ENCODE results near the gene MUC12.
A peak's percentile ranks its signal among the peaks of the same experiment; 100 is the strongest.

The MUC12 gene

DNA sequence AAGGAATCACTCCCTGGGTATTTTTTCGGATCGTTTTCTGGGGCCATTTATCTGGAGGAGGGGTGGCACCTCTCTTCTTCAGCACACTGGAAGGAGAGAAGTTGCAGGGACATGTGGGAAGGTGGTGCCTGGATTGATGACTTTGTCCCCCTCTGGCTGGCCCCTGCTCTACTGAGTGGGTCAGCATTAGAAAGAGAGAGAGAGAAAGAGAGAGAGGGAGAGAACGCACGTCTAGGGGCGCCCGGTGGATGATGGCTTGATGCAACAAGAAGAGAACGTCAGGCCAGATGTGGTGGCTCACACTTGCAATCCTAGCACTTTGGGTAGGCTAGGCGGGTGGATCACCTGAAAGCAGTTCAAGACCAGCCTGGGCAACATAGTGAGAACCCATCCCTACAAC, 5.5 kb upstream of the MUC12 start:
- H3K27ac Mint-ChIP-seq (ENCODE audit: low read depth) = no peak overlapping the region
- no peak overlapping the region for H3K4me3 Mint-ChIP-seq
- DNase-seq (ENCODE audit: low spot score in 2 of 2) (no peak), ATAC-seq (replicated peaks; ENCODE audit: extremely low read depth, poor library complexity, severe bottlenecking) (no peak)
- peaks cover 58% of the 10 kb centered on the region for H3K27me3 Mint-ChIP-seq
- no peaks in the 10 kb centered on the region for H3K9me3 Mint-ChIP-seq
- peaks cover 21% of the 10 kb centered on the region for H3K4me1 Mint-ChIP-seq
- H3K36me3 Mint-ChIP-seq (ENCODE audit: insufficient read depth) = no peaks in the 10 kb centered on the region

DNA sequence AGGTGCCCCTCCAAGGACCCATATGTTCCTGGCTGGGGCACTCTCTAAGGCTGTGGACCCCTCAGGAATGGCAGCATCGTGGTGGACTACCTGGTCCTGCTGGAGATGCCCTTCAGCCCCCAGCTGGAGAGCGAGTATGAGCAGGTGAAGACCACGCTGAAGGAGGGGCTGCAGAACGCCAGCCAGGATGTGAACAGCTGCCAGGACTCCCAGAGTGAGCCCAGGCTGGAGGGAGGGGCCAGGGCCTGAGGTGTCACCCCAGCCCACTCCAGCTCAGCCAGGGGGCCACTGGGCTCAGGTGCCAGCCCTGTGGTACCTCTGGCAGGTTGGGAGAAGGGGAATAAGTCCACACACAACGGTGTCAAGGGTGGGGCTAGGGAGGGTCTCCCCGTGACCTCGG, 4.7 kb upstream of the MUC12 start:
- no peak for ATAC-seq (replicated peaks; ENCODE audit: extremely low read depth, poor library complexity, severe bottlenecking)

DNA sequence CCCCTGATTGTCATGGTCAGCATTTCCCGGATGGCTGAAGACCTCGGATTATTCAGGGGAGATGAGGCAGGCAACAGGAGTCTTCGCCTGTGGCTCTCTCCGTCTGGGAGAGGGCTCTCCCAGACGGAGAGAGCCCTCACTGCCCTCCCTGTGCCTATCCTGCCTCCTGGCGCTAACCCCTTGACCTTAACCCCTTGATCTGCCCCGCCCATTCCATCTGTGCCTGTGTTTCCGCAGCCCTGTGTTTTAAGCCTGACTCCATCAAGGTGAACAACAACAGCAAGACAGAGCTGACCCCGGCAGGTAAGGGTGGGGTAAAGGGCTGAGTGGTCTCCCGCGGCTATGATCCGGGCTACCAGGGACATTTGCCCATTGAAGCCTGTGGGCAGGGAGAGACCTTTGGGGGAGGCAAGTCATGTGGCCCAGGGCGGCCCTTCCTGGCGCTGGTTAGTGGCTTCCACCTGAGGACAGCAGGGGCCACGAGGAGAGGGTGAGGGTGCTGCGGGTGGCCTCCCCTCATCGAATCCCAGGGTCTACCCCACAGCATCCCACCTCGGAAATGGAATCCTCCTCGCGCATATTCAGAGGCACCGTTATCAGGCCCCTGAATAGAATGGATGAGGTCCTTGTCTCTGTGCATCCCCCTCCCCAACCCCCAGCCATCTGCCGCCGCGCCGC, 4.2 kb upstream of the MUC12 start:
- H3K27me3 Mint-ChIP-seq = peaks cover 71% of the 10 kb centered on the region
- H3K27ac Mint-ChIP-seq (ENCODE audit: low read depth) = no peak overlapping the region
- no peaks in the 10 kb centered on the region for H3K36me3 Mint-ChIP-seq (ENCODE audit: insufficient read depth)
- ATAC-seq (replicated peaks; ENCODE audit: extremely low read depth, poor library complexity, severe bottlenecking) = no peak
- peak overlapping the region; percentile 50 for H3K4me3 Mint-ChIP-seq
- no peaks in the 10 kb centered on the region for H3K9me3 Mint-ChIP-seq
- peaks cover 21% of the 10 kb centered on the region for H3K4me1 Mint-ChIP-seq
- no peak for DNase-seq (ENCODE audit: low spot score in 2 of 2)

More for the DNA sequence above, 4.7 kb upstream of the MUC12 start:
- Mint-ChIP-seq H3K4me1 (peaks cover 21% of the 10 kb centered on the region), H3K4me3 (no peak overlapping the region), H3K9me3 (no peaks in the 10 kb centered on the region), H3K27me3 (peaks cover 65% of the 10 kb centered on the region), H3K36me3 (ENCODE audit: insufficient read depth) (no peaks in the 10 kb centered on the region), H3K27ac (ENCODE audit: low read depth) (no peak overlapping the region)
- no peak for DNase-seq (ENCODE audit: low spot score in 2 of 2)

DNA sequence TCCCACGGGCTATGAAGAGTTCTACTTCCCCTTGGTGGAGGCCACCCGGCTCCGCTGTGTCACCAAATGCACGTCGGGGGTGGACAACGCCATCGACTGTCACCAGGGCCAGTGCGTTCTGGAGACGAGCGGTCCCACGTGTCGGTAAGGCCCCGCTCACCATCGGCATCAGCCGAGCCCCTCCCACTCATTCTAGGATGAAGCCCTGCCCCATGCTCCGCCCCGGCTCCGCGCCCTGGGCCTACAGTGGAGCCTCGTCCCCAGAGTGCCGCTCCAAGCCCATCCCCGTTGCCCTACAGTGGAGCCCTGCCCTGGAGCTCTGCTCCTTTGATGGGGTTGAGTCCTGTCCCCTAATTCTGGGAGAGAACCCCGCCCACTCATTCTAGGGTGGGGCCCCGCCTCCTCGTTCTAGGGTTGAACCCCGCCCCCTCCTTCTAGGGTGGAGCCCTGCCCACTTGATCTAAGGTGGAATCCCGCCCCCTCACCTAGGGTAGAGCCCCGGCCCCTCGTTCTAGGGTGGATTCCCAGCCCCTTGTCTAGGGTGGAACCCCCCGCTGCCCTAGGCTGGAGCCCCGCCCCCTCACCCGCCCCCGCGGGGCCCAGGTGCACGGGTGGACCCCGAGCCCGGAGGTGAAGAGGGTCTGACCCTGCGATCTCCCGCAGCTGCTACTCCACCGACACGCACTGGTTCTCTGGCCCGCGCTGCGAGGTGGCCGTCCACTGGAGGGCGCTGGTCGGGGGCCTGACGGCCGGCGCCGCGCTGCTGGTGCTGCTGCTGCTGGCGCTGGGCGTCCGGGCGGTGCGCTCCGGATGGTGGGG, 3.4 kb upstream of the MUC12 start:
- DNase-seq (ENCODE audit: low spot score in 2 of 2) (peak; percentile 57 to 66), ATAC-seq (replicated peaks; ENCODE audit: extremely low read depth, poor library complexity, severe bottlenecking) (peak; percentile 66)
- Mint-ChIP-seq H3K9me3 (no peaks in the 10 kb centered on the region), H3K4me3 (peak overlapping the region; percentile 50), H3K36me3 (ENCODE audit: insufficient read depth) (no peaks in the 10 kb centered on the region), H3K27ac (ENCODE audit: low read depth) (no peak overlapping the region), H3K4me1 (peaks cover 21% of the 10 kb centered on the region), H3K27me3 (peaks cover 72% of the 10 kb centered on the region)

DNA sequence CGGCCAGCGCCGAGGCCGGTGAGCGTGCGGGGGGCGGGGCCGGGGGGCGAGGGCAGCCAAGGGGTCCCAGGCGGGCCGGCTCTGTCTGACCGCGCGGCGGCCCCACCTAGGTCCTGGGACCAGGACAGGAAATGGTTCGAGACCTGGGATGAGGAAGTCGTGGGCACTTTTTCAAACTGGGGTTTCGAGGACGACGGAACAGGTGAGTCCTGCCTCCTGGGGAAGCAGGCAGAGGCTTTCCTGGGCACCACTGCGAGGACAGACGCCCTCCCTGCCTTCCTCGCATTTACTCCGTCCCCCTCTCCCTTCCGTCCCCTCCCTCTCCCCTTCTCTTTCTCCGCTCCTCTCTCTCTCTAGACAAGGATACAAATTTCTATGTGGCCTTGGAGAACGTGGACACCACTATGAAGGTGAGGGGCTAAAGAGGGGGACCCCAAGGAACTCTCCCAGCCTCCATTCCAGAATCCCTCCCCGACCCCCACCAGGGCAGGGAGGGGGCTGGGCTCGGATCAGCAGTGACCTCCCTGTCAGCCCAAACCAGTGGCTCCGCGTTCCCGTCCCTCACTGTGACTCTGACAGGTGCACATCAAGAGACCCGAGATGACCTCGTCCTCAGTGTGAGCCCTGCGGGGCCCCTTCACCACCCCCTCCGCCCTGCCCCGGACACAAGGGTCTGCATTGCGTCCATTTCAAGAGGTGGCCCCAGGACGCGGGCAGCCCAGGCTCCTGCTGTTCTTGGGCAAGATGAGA, 2.6 kb upstream of the MUC12 start:
- DNase-seq (ENCODE audit: low spot score in 2 of 2) = no peak
- ATAC-seq (replicated peaks; ENCODE audit: extremely low read depth, poor library complexity, severe bottlenecking) = no peak
- peak overlapping the region; percentile 50 for H3K4me3 Mint-ChIP-seq
- H3K27ac Mint-ChIP-seq (ENCODE audit: low read depth) = no peak overlapping the region
- H3K27me3 Mint-ChIP-seq = peaks cover 72% of the 10 kb centered on the region
- H3K9me3 Mint-ChIP-seq = no peaks in the 10 kb centered on the region
- H3K36me3 Mint-ChIP-seq (ENCODE audit: insufficient read depth) = no peaks in the 10 kb centered on the region
- peaks cover 21% of the 10 kb centered on the region for H3K4me1 Mint-ChIP-seq

DNA sequence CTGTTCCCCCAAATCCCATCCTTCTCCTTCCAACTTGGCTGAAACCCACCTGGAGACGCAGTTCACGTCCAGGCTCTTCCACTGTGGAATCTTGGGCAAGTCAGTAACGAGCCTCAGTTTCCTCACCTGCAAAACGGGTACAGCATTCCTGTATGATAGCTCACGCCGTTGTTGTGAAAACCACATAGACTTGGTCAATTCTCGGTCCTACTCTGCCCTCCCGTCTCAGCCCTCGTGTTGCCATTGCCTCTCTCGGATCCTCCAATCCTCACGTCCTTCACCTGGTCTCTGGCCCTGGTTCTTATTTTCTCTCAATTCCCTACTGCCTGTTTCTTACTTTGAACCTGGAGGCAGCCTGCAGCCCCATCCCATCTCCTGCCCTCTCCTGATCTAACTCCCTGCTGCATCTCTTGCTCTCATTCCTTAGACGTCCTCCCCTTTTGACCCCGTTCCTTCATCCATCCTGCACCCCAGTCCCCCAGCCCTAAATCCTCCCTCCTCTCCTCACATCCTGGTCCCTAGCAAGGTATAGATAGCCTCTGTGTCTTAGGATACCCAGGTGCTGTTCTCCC, 2.0 kb upstream of the MUC12 start:
- peak overlapping the region; percentile 50 for H3K4me3 Mint-ChIP-seq
- no peak for ATAC-seq (replicated peaks; ENCODE audit: extremely low read depth, poor library complexity, severe bottlenecking)

DNA sequence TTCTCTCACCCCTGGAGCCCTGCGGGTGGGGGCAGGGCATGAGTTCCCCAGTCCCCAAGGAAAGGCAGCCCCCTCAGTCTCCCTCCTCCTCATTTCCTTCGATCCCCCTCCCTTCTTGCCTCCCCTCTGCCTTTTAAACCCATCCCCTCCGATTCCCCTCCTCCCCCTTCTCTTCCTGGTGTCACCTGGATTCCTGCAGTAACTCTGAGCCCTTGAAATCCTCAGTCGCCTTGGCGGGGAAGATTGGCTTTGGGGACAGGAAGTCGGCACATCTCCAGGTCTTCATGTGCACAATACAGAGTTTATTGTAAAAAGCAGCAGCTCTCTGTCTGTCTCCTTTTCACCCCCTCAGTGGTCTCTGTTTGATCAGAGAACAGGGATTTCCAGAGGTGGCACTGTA, 1.3 kb upstream of the MUC12 start:
- Mint-ChIP-seq H3K27ac (ENCODE audit: low read depth) (no peak overlapping the region), H3K4me1 (peaks cover 21% of the 10 kb centered on the region), H3K9me3 (no peaks in the 10 kb centered on the region), H3K27me3 (peaks cover 74% of the 10 kb centered on the region), H3K36me3 (ENCODE audit: insufficient read depth) (no peaks in the 10 kb centered on the region), H3K4me3 (peak overlapping the region; percentile 50)
- DNase-seq (ENCODE audit: low spot score in 2 of 2) (no peak), ATAC-seq (replicated peaks; ENCODE audit: extremely low read depth, poor library complexity, severe bottlenecking) (no peak)

More for the DNA sequence above, 2.0 kb upstream of the MUC12 start:
- Mint-ChIP-seq H3K4me1 (peaks cover 21% of the 10 kb centered on the region), H3K27me3 (peaks cover 73% of the 10 kb centered on the region), H3K36me3 (ENCODE audit: insufficient read depth) (no peaks in the 10 kb centered on the region), H3K27ac (ENCODE audit: low read depth) (no peak overlapping the region), H3K9me3 (no peaks in the 10 kb centered on the region)
- no peak for DNase-seq (ENCODE audit: low spot score in 2 of 2)

DNA sequence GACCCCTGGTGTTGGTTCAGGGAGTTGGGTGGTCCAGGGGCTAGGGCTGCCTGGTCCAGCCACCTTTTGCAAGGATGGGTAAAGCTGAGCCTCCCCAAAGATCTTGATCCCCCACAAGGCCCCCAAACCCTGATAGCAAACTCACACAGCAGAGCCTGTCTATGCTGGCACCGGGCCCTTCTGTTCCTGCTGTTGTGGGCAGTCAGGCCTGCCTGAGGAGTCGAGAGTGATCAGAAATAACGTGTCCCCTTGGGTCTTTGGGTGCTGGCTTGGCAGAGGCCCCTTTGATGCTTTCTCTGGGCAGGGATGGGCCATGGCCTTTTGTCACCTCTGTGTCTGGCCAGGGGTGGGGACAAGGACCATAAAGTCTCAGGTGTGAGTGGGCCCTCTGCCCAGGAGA, 715 bp upstream of the MUC12 start:
- H3K4me1 Mint-ChIP-seq = peaks cover 21% of the 10 kb centered on the region
- peaks cover 72% of the 10 kb centered on the region for H3K27me3 Mint-ChIP-seq

DNA sequence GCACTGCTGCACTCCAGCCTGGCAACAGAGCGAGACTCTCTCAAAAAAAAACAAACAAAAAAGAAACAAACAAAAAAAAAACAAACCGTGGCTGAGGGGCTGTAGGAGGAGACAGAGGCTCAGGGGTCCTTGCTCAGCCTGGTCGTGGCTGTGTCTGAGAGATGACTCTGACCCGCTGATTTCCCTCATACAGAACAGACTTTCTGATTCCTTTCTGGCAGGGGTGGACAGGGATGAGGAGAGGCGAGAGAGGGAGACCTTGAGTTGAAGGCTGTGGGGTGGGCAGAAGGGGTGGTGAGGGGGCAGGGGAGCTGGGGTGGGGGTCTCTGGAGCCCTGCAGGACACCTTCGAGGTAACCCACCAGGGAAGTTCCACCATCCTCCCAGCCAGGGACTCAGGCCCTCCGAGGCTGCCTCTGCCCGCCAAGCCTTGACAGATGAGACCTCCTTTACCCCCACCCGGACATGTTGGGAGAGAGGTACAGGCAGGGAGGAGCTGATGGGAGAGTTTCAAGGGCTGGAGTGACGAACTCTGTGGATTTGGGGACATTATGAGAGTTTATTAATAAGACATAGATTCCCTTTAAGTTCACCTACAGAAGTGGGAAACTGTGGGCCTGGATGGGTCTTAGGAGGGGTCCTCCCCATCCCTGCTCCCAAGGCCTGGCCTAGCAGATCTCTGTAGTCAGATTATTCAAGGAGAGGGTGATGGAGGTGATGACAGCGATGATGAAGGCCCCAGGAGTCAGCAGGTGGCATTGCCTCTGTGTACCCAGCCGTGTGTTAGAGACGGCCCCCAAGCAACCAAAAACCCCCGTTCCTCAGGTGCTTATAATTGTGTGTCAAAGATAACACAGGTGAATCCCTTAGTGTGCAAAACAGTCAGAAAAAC, 2.0 kb downstream of the MUC12 start:
- no peaks in the 10 kb centered on the region for H3K9me3 Mint-ChIP-seq
- peaks cover 68% of the 10 kb centered on the region for H3K27me3 Mint-ChIP-seq
- H3K4me3 Mint-ChIP-seq = no peak overlapping the region
- DNase-seq (ENCODE audit: low spot score in 2 of 2) (no peak), ATAC-seq (replicated peaks; ENCODE audit: extremely low read depth, poor library complexity, severe bottlenecking) (no peak)
- H3K4me1 Mint-ChIP-seq = peaks cover 16% of the 10 kb centered on the region
- no peak overlapping the region for H3K27ac Mint-ChIP-seq (ENCODE audit: low read depth)
- H3K36me3 Mint-ChIP-seq (ENCODE audit: insufficient read depth) = no peaks in the 10 kb centered on the region

More for the DNA sequence above, 715 bp upstream of the MUC12 start:
- no peaks in the 10 kb centered on the region for H3K9me3 Mint-ChIP-seq
- H3K27ac Mint-ChIP-seq (ENCODE audit: low read depth) = no peak overlapping the region
- no peak overlapping the region for H3K4me3 Mint-ChIP-seq
- DNase-seq (ENCODE audit: low spot score in 2 of 2) (no peak), ATAC-seq (replicated peaks; ENCODE audit: extremely low read depth, poor library complexity, severe bottlenecking) (no peak)
- no peaks in the 10 kb centered on the region for H3K36me3 Mint-ChIP-seq (ENCODE audit: insufficient read depth)

DNA sequence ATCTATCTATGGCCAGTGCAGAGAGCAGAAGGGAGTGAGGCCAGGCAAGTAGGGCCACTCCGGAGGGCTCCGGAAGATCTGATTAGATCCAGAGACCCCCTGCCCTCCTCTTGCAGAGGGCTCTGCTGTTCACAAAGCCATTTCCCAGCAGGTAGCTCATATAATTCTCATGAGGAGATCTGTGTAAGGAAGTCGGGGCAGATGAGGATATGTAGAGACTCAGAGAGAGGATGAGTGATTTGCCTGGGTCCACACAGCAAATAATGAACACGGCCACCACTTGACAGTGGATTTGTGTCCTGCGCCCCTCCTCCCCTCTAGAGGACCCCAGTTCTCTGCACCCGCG, 2.6 kb downstream of the MUC12 start:
- peaks cover 62% of the 10 kb centered on the region for H3K27me3 Mint-ChIP-seq
- no peak overlapping the region for H3K27ac Mint-ChIP-seq (ENCODE audit: low read depth)
- DNase-seq (ENCODE audit: low spot score in 2 of 2) (no peak), ATAC-seq (replicated peaks; ENCODE audit: extremely low read depth, poor library complexity, severe bottlenecking) (no peak)
- H3K4me1 Mint-ChIP-seq = peaks cover 12% of the 10 kb centered on the region
- no peaks in the 10 kb centered on the region for H3K36me3 Mint-ChIP-seq (ENCODE audit: insufficient read depth)
- no peaks in the 10 kb centered on the region for H3K9me3 Mint-ChIP-seq
- H3K4me3 Mint-ChIP-seq = no peak overlapping the region

DNA sequence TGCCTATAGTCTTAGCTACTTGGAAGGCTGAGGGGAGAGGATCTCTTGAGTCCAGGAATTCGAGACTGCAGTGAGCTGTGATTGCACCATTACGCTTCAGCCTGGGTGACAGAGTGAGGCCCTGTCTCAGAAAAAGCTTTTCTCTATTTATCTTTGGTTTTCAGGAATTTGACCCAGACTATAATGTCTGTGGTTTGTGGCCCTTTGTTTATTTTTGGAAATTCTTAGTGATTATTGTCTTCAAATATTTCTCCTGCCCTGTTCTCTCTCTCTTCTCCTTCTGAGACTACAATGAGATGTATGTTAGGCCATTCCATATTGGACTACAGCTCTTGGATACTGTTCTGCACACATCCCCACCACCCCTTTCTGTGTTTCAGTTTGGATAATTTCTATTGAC, 4.7 kb downstream of the MUC12 start:
- ATAC-seq (replicated peaks; ENCODE audit: extremely low read depth, poor library complexity, severe bottlenecking) (no peak), DNase-seq (ENCODE audit: low spot score in 2 of 2) (no peak)
- Mint-ChIP-seq H3K27ac (ENCODE audit: low read depth) (no peak overlapping the region), H3K4me3 (no peak overlapping the region), H3K9me3 (no peaks in the 10 kb centered on the region), H3K4me1 (peaks cover 5% of the 10 kb centered on the region), H3K36me3 (ENCODE audit: insufficient read depth) (no peaks in the 10 kb centered on the region), H3K27me3 (peaks cover 42% of the 10 kb centered on the region)

DNA sequence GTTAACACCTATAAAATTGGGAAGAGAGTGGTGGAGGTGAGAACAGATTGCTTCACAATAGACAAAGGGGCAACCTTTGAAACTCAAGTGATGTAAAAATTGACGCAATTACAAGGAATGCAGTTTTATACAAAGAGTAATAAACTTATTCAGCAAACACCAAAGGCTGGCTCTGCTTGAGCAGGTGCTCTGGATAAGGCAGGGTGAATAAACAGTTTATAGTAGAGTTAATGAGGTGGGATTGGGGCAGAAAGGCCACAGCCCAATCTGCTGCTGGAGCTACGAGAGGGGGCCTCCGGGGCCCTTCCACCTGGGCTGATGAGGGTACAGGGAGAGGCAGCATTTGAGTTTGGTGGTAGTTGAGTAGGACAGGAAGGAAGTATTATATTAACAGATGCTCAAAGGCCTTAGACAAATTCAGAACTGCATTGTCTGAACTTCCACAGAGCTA, 6.0 kb downstream of the MUC12 start:
- no peak overlapping the region for H3K27ac Mint-ChIP-seq (ENCODE audit: low read depth)
- peaks cover 5% of the 10 kb centered on the region for H3K4me1 Mint-ChIP-seq
- H3K36me3 Mint-ChIP-seq (ENCODE audit: insufficient read depth) = no peaks in the 10 kb centered on the region
- no peak for ATAC-seq (replicated peaks; ENCODE audit: extremely low read depth, poor library complexity, severe bottlenecking)
- no peaks in the 10 kb centered on the region for H3K9me3 Mint-ChIP-seq
- H3K27me3 Mint-ChIP-seq = peaks cover 29% of the 10 kb centered on the region
- H3K4me3 Mint-ChIP-seq = no peak overlapping the region
- DNase-seq (ENCODE audit: low spot score in 2 of 2) = no peak

Data from central memory CD8-positive, alpha-beta T cell (primary cell).